ENCODE data around the gene DTD1.

GRCh38 chr20:18638768-18639167, 50.9 kb downstream of the DTD1 start:
- TF ChIP-seq ZNF24 (tag by site-specific recombination; IDR thresholded peaks at IDR 0.05) (no peak), KLF8 (tag by site-specific recombination; IDR thresholded peaks at IDR 0.05) (no peak), ZNF585B (tag by site-specific recombination; IDR thresholded peaks at IDR 0.05) (no peak)

All from HEK293 (cell line).